KMS-11 (cell line): ENCODE data around the gene RNF44.

Source experiments
- H2AFZ ChIP-seq: fragments of 200-600 bp; sonication (generic); 2 replicates; pipeline ENCODE4 v1.6.1; 2016; ENCODE audit warnings: antibody characterized with exemption, mixed run types, low read depth
- H3K27ac ChIP-seq: fragments of 200-600 bp; sonication (generic); 2 replicates; pipeline ENCODE4 v1.6.1; 2016; ENCODE audit warnings: mild to moderate bottlenecking, mixed run types
- H3K27me3 ChIP-seq: fragments of 200-600 bp; sonication (generic); 2 replicates; pipeline ENCODE4 v1.6.1; 2017; ENCODE audit warnings: mild to moderate bottlenecking, low read depth, mixed run types, moderate library complexity; ENCODE audit not compliant: insufficient read depth
- H3K36me3 ChIP-seq: fragments of 200-600 bp; sonication (generic); 2 replicates; pipeline ENCODE4 v1.6.1; 2017; ENCODE audit warnings: mild to moderate bottlenecking, mixed run types; ENCODE audit not compliant: insufficient read depth
- H3K4me1 ChIP-seq: fragments of 200-600 bp; sonication (generic); 2 replicates; pipeline ENCODE4 v1.6.1; 2016; ENCODE audit warnings: mild to moderate bottlenecking, low read depth, mixed run types; ENCODE audit not compliant: poor library complexity, severe bottlenecking
- H3K4me2 ChIP-seq: fragments of 200-600 bp; sonication (generic); 2 replicates; pipeline ENCODE4 v1.7.0; 2016; ENCODE audit warnings: mild to moderate bottlenecking, mixed run types
- H3K4me3 ChIP-seq: fragments of 200-600 bp; sonication (generic); IDR thresholded peaks from 2 replicates; pipeline ENCODE4 v1.6.1; 2017; ENCODE audit warnings: low read depth, low read length, mixed read lengths; ENCODE audit not compliant: insufficient read depth
- H3K79me2 ChIP-seq: fragments of 200-600 bp; sonication (generic); 2 replicates; pipeline ENCODE4 v1.6.1; 2016; ENCODE audit warnings: low read depth, mixed run types; ENCODE audit not compliant: insufficient read depth
- H3K9ac ChIP-seq: fragments of 200-600 bp; sonication (generic); 2 replicates; pipeline ENCODE4 v1.6.1; 2016; ENCODE audit warnings: mild to moderate bottlenecking, mixed run types
- H4K20me1 ChIP-seq: fragments of 200-600 bp; sonication (generic); 2 replicates; pipeline ENCODE4 v1.6.1; 2016; ENCODE audit warnings: mild to moderate bottlenecking, mixed run types; ENCODE audit not compliant: insufficient read depth
- CTCF ChIP-seq: fragments of 200-600 bp; sonication (generic); conservative IDR thresholded peaks from 2 replicates; pipeline ENCODE4 v1.6.1; 2017; ENCODE audit warnings: low read depth, mild to moderate bottlenecking, antibody characterized with exemption, low read length, moderate library complexity, mixed read lengths

The RNF44 gene

GRCh38 chr5:176578391-176578808 lies 41.2 kb upstream of the RNF44 start:
- no peak overlapping the region for H2AFZ ChIP-seq
- no peaks in the 10 kb centered on the region for H4K20me1 ChIP-seq
- no peaks in the 10 kb centered on the region for H3K79me2 ChIP-seq
- no peak for TF ChIP-seq CTCF
- H3K4me2 ChIP-seq, result no peak overlapping the region
- H3K4me3 ChIP-seq, result no peak overlapping the region
- no peak overlapping the region for H3K27ac ChIP-seq
- no peaks in the 10 kb centered on the region for H3K27me3 ChIP-seq
- no peaks in the 10 kb centered on the region for H3K36me3 ChIP-seq
- H3K4me1 ChIP-seq, result peaks cover 3% of the 10 kb centered on the region
- no peak overlapping the region for H3K9ac ChIP-seq

- Histone ChIP-seq H4K20me1 (no peaks in the 10 kb centered on the region), H3K9ac (no peak overlapping the region), H3K36me3 (no peaks in the 10 kb centered on the region)
These were observed 40.3 kb upstream of the RNF44 start for GRCh38 chr5:176577312-176578176.

GRCh38 chr5:176575488-176576422 lies 38.6 kb upstream of the RNF44 start:
- Histone ChIP-seq H3K4me1 (peaks cover 3% of the 10 kb centered on the region), H3K9ac (no peak overlapping the region), H2AFZ (no peak overlapping the region), H3K36me3 (no peaks in the 10 kb centered on the region), H3K79me2 (no peaks in the 10 kb centered on the region), H4K20me1 (no peaks in the 10 kb centered on the region), H3K4me3 (no peak overlapping the region), H3K27ac (no peak overlapping the region), H3K27me3 (no peaks in the 10 kb centered on the region), H3K4me2 (no peak overlapping the region)
- TF ChIP-seq CTCF, result no peak

More at GRCh38 chr5:176577312-176578176, 40.3 kb upstream of the RNF44 start:
- Histone ChIP-seq H3K27me3 (no peaks in the 10 kb centered on the region), H3K79me2 (no peaks in the 10 kb centered on the region), H3K4me1 (peaks cover 3% of the 10 kb centered on the region), H3K4me3 (no peak overlapping the region), H3K4me2 (no peak overlapping the region), H2AFZ (no peak overlapping the region), H3K27ac (no peak overlapping the region)
- no peak for TF ChIP-seq CTCF

GRCh38 chr5:176575066-176575465 lies 37.9 kb upstream of the RNF44 start:
- H3K27ac ChIP-seq, result no peak overlapping the region
- H4K20me1 ChIP-seq, result no peaks in the 10 kb centered on the region
- no peak for TF ChIP-seq CTCF
- no peak overlapping the region for H3K4me2 ChIP-seq
- no peak overlapping the region for H3K4me3 ChIP-seq
- no peaks in the 10 kb centered on the region for H3K79me2 ChIP-seq
- H3K27me3 ChIP-seq, result no peaks in the 10 kb centered on the region
- H3K9ac ChIP-seq, result no peak overlapping the region
- H3K4me1 ChIP-seq, result peaks cover 3% of the 10 kb centered on the region
- H3K36me3 ChIP-seq, result no peaks in the 10 kb centered on the region
- no peak overlapping the region for H2AFZ ChIP-seq
